Ovary (tissue), 3 donors: ENCODE results near the gene RPAP2.
"Not testable (repeated sequence)": the region's sequence is repeated elsewhere in the genome, so short reads cannot be mapped to it uniquely, and the experiment has no call there.

Source experiments
- CTCF ChIP-seq, 3 donors: fragments of 450-650 bp in 2 of 3; fragments of 200-600 bp in 1 of 3; IDR thresholded peaks; one replicate each; pipeline versions ENCODE4 v1.5.1 to v1.8.0; 2016 to 2022; ENCODE audit warnings: antibody characterized with exemption in 3 of 3, mild to moderate bottlenecking in 1 of 3
- EP300 ChIP-seq: sonication (generic); formaldehyde crosslinking; IDR thresholded peaks from one replicate; pipeline ENCODE4 v1.6.1; 2017; ENCODE audit warnings: antibody characterized with exemption
- POLR2A ChIP-seq: fragments of 450-650 bp; IDR thresholded peaks from one replicate; pipeline ENCODE4 v1.6.1; 2017; ENCODE audit warnings: antibody characterized with exemption, mild to moderate bottlenecking, moderate library complexity
- donor health status: DM: no; HTN: no; CAD: no.

GRCh38 chr1:92279781-92280180 lies 19.1 kb upstream of the RPAP2 start:
- not testable (repeated sequence) for TF ChIP-seq CTCF (IDR thresholded peaks at IDR 0.05); POLR2A; EP300
